NCI-H1930 (cell line): ENCODE results near the gene GATA2.

Experiments
- DNase-seq, 2 experiments: peaks; one replicate each; lab custom pipeline; 2025; lab: John Stamatoyannopoulos, UW

The GATA2 gene

GRCh38 chr3:128473180-128473519, 19.9 kb downstream of the GATA2 start:
- no peak for DNase-seq

GRCh38 chr3:128472449-128473179, 20.4 kb downstream of the GATA2 start:
- DNase-seq: no peak

GRCh38 chr3:128471720-128472119, 21.3 kb downstream of the GATA2 start:
- no peak for DNase-seq

DNA sequence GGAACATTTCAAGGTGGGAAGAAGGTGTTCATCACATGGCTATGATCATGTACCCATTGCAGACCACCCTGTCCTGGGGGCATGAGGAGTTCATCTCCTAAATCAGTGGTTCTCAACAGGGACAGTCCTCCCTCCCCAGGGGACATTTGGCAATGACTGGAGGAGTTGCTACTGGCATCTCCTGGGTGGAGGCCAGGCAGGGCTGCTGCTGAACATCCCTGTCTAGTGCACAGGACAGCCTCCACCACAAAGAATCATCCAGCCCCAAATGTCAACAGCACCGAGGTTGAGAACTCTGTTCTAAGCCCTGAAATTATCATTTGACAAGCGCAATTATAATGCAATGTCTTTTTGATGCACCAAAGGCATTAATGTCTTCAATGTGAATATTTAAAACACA, 21.9 kb downstream of the GATA2 start:
- DNase-seq: no peak

DNA sequence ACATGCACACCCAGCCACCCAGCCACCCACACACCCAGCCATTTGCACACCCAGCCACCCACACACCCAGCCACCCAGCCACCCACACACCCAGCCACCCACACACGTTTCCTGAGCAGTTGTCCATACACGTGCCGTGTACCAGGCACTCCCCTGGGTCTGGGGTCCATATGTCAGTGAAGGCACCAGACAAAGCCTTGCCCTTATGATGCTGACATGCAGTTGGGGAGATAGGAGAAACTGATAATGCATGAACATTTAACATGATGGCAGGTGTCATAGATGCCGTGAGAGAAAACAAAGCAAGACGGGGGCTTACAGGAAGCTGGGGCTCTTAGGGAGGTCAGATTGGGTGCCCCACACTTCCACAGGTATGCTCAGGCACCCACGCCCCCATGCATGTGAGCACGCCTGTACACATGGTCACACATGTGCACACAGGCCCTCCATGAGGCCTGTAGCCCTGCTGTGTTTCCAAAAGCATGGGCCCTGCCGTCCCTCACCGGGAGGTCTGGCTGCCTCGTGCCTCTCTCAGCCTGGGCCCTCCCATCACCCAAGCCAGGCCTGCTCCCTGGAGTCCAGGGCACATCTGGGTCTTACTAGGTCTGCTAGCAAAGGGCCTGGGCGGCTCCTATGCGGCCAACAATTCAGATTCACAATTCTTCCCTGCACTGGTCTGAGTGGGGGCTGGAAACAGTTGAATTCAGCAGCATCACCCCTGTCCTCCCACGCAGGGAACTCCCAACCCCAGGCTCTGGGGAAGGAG, 22.7 kb downstream of the GATA2 start:
- DNase-seq: no peak

DNA sequence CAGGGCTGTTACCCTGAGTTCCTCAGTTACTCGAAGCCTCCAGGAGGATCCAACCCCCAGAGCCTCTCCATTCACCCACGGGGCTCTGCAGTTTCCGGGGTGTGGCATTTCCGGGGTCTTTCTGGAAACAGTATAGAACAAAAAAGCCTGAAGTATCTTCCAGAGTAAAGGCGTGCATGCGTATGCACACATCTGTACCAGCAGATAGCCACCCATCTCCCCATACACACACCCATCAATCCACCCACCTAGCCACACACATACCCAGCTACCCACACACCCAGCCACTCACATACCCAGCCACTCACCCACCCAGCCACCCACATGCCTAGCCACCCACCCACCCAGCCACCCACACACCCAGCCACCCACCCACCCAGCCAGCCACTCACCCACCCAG, 23.4 kb downstream of the GATA2 start:
- DNase-seq: no peak

GRCh38 chr3:128468791-128469527, 24.0 kb downstream of the GATA2 start:
- no peak for DNase-seq

- DNase-seq: no peak
Observed at GRCh38 chr3:128468285-128468790, 24.7 kb downstream of the GATA2 start.

- DNase-seq: no peak
Observed at GRCh38 chr3:128466840-128467541, 26.0 kb downstream of the GATA2 start, which contains the start of gene DNAJB8. DNAJB8 (minus strand) TSS chr3:128466890; CDS start chr3:128463245, 3,645 bp downstream.

DNA sequence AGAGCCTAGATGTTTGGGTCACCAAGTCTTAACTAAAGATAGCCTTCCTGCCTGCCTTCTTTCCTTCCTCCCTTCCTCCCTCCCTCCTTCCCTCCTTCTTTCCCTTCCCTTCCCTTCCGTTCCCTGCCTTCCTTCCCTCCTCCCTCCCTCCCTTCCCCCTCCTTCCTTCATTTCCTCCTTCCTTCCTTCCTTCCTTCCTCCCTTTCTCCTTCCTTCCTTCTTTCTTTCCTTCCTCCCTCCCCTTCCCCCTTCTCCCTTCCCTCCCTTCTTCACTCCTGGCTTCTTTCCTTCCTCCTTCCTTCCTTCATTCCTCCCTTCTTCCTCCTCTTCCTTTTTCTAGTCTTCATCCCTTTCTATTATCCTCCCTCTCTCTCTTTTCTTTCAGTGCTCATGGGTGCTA, 28.3 kb downstream of the GATA2 start:
- no peak for DNase-seq

DNA sequence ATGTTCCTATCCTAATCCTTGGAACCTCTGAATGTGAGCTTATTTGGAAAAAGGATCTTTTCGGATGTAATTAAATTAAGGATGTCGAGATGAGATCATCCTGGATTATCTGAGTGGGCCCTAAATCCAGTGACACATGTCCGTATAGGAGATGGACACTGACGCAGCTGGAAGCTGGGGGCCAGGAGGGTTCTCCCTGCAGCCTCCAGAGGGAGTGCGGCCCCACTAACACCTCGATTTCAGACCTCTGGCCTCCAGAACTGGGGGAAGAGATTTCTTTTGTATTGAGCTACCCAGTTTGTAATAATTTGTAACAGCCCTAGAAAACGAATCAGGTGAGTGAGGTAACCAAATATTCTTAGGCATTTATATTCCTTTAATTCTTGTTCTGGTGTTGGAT, 28.8 kb downstream of the GATA2 start:
- no peak for DNase-seq

DNA sequence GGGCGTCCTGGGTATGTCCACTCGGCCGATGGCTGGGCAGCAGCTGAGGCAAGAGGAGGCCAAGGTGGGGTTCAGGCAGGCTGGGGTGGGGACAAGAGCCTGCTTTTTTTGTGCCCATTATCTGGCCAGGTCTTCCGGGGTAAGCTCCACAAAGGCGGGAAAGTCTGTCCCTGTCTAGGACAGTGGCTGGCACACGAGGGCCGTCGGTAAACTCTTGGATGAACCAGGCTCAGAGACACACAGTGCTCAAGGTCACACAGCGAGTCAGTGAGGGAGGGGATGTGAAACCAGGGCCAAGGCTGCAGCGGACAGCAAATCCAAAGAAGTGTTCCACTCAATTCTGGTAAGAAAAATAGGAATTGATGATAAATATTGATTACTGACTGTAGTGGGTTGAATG, 29.2 kb downstream of the GATA2 start:
- no peak for DNase-seq

DNA sequence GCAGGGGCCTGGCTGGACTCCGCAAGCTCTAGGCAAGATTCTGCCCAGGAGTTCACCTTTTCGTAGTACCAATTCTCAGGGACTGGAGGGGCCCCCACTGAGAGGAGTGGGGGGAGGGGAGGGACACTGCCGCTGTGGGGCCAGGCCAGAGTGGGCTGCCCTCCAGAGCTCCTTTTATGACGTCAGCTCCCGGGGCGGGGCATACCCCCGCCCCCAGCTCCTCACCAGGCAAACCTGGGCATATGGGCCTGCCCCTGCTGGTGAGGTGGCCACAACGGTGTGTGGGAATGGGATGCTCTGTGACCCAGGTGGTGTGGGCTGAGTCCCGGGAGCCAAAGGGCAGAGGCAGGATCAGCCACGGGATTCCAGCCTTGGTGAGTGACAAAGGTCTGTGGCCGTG, 29.6 kb downstream of the GATA2 start:
- DNase-seq: no peak

- no peak for DNase-seq
Observed at GRCh38 chr3:128462931-128463330, 30.1 kb downstream of the GATA2 start.

GRCh38 chr3:128462341-128462910, 30.6 kb downstream of the GATA2 start:
- no peak for DNase-seq

DNA sequence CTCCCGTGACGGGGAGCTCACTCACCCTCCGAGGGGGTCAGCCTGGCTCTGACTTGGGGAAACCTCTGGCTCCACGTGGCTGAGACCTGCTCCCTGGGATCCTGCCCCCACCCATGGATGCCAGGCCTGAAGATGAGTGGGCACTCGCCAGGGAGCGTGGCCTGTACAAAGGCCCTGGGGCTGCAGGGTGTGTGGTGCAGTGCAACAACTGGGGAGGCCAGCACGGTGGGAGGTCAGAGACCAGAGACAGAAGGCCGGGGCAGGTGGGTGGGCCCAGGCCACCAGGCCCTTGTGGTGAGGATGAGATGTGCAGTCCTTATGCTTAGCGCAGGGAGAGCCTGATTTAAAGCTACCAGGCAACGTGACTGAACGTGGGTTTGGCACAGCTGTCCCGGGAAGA, 31.3 kb downstream of the GATA2 start:
- DNase-seq: no peak

GRCh38 chr3:128459461-128459820, 33.6 kb downstream of the GATA2 start:
- DNase-seq: no peak

GRCh38 chr3:128458746-128459460, 34.1 kb downstream of the GATA2 start:
- DNase-seq: no peak

DNA sequence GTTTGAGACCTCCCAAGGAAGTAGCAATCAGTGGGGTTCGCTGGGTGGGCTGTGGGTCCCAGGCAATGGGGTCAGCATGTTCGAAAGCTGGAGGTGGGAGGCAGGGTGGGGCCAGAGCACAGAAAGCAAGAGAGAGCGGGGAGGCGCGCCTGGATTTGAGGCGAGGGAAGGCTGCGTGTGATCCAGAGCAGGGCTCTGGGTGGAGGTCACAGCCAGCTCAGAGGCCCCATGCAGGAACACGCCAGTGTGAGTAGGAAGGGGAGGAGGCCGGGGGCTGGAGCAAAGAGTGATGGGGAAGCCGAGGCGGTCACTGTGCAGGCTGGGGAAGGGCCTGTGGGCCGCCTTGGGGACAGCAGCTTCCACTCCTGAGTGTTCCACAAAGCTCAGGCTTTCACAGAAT, 35.1 kb downstream of the GATA2 start:
- DNase-seq: no peak

- no peak for DNase-seq
Observed at GRCh38 chr3:128456776-128457715, 36.0 kb downstream of the GATA2 start.
